OCI-LY7 (cell line): ENCODE data around the gene THAP2. TPM values are rescaled to one million over a fixed set of nuclear protein-coding genes. Genes with fewer than 3 reads are reported as not detected.

ENCODE experiments used
- BruUV-seq: library from RNA; stranded (reverse); fragments of 400-500 nt; replicated peaks from 2 replicates; lab custom pipeline; 2021; lab: Mats Ljungman, UMichigan
- CTCF ChIA-PET: fragments of 300-600 bp; sonication (Branson Sonifier 250); formaldehyde crosslinking; loops from one replicate; lab custom pipeline; 2022; ENCODE audit warnings: antibody characterized with exemption; ENCODE audit not compliant: unreplicated experiment; lab: Charles Lee
- POLR2A ChIA-PET: fragments of 300-600 bp; sonication (Branson Sonifier 250); formaldehyde crosslinking; loops from one replicate; lab custom pipeline; 2022; ENCODE audit warnings: antibody characterized with exemption; lab: Charles Lee
- DNase-seq: peaks from one replicate; pipeline ENCODE4 v3.0.0-alpha.2; 2015; ENCODE audit warnings: low spot score
- H2AFZ ChIP-seq: fragments of 200-600 bp; sonication (generic), shearing (Covaris generic); 2 replicates; pipeline ENCODE4 v1.6.1; 2014; ENCODE audit warnings: mild to moderate bottlenecking, antibody characterized with exemption, low read length, moderate library complexity
- H3K27ac ChIP-seq: fragments of 200-600 bp; sonication (generic); 2 replicates; pipeline ENCODE4 v1.5.1; 2014; ENCODE audit warnings: mixed run types, low read depth, mild to moderate bottlenecking, moderate library complexity, low read length, inconsistent platforms; ENCODE audit not compliant: poor library complexity, severe bottlenecking
- H3K36me3 ChIP-seq: fragments of 200-600 bp; sonication (generic); 2 replicates; pipeline ENCODE4 v1.6.1; 2014; ENCODE audit warnings: mild to moderate bottlenecking, antibody characterized with exemption, low read length, moderate library complexity, mixed read lengths; ENCODE audit not compliant: insufficient read depth
- H3K4me1 ChIP-seq: fragments of 200-600 bp; sonication (generic); 2 replicates; pipeline ENCODE4 v1.5.1; 2014; ENCODE audit warnings: mild to moderate bottlenecking, low read length; ENCODE audit not compliant: insufficient read depth, poor library complexity, severe bottlenecking
- H3K4me2 ChIP-seq: fragments of 200-600 bp; sonication (generic); 2 replicates; pipeline ENCODE4 v1.6.1; 2014; ENCODE audit warnings: mild to moderate bottlenecking, low read length
- H3K4me3 ChIP-seq: fragments of 200-600 bp; sonication (generic); 2 replicates; pipeline ENCODE4 v1.5.1; 2014; ENCODE audit warnings: mild to moderate bottlenecking, low read depth, low read length; ENCODE audit not compliant: poor library complexity, severe bottlenecking
- H3K79me2 ChIP-seq: fragments of 200-600 bp; sonication (generic); 2 replicates; pipeline ENCODE4 v1.6.1; 2016; ENCODE audit warnings: low read depth, mild to moderate bottlenecking, low read length, moderate library complexity, mixed read lengths; ENCODE audit not compliant: insufficient read depth
- H3K9me2 ChIP-seq: fragments of 200-600 bp; sonication (generic); 2 replicates; pipeline ENCODE4 v1.6.1; 2016; ENCODE audit warnings: mild to moderate bottlenecking, low read length, mixed read lengths; ENCODE audit not compliant: insufficient read depth
- H3K9me3 ChIP-seq: fragments of 200-600 bp; sonication (generic); 2 replicates; pipeline ENCODE4 v1.6.1; 2014; ENCODE audit warnings: mild to moderate bottlenecking, mixed run types, low read length, mixed read lengths
- H4K20me1 ChIP-seq: fragments of 200-600 bp; sonication (generic); 2 replicates; pipeline ENCODE4 v1.6.1; 2014; ENCODE audit warnings: mild to moderate bottlenecking, antibody characterized with exemption, low read length, moderate library complexity, mixed read lengths; ENCODE audit not compliant: insufficient read depth
- EZH2phosphoT487 ChIP-seq: fragments of 200-600 bp; sonication (generic); IDR thresholded peaks from 2 replicates; pipeline ENCODE4 v1.6.1; 2018; ENCODE audit warnings: low read depth, borderline replicate concordance, mild to moderate bottlenecking, mixed run types, antibody characterized with exemption, low read length, moderate library complexity, mixed read lengths
- intact Hi-C: fragments of 100-400 bp; cut with micrococcal nuclease; formaldehyde crosslinking; loops from one replicate; pipeline ENCODE4 v1.10.0; 2022; ENCODE audit not compliant: unreplicated experiment
- total RNA-seq, 2 experiments: library from RNA; depleted of rRNA in 1 of 2; stranded (reverse); fragments of >200 nt in 1 of 2; shearing (Covaris generic) in 1 of 2; gene quantifications; 2 replicates each; pipeline ENCODE4 v1.2.3, GENCODE V29; 2014 to 2022
- TF ChIP-seq, protein P1 (sequence below): fragments of 200-600 bp; sonication (generic); conservative IDR thresholded peaks from 2 replicates; pipeline ENCODE4 v1.5.1; 2014; ENCODE audit warnings: mild to moderate bottlenecking, antibody characterized with exemption, low read length, moderate library complexity, mixed read lengths

Gene THAP2
- total RNA-seq, 2 experiments from 2014 or later = 8.2 to 9.3 TPM

DNA sequence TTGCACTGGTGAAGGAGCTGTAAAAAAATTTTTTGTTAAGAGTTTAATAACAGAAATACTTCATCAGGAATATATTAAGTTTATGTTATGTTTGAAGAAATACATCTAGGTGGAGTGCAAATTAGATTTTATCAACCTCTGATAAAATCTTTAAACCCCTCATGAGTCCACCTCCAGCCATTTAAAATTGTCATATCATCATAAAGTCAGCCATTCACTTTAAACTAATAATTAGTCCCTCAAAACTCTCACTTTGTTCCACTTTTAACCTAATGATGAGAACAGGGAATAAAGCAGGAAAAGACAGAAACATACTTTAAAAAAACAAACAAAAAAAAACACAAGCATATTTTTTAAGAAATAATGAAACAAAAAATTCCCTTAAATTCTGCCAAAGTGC is 25.6 kb upstream of the THAP2 start:
- no peak overlapping the region for H2AFZ ChIP-seq
- no peak overlapping the region for H3K4me2 ChIP-seq
- intact Hi-C loops = loop anchor here (2.0 kb wide), 1 partner anchor 56 kb away; no protein-coding TSS in a partner anchor
- no peaks in the 10 kb centered on the region for H3K9me3 ChIP-seq
- peaks cover 95% of the 10 kb centered on the region for H3K36me3 ChIP-seq
- CTCF ChIA-PET = no interaction called here
- TF ChIP-seq EZH2phosphoT487 = no peak
- TF ChIP-seq, protein P1, sequence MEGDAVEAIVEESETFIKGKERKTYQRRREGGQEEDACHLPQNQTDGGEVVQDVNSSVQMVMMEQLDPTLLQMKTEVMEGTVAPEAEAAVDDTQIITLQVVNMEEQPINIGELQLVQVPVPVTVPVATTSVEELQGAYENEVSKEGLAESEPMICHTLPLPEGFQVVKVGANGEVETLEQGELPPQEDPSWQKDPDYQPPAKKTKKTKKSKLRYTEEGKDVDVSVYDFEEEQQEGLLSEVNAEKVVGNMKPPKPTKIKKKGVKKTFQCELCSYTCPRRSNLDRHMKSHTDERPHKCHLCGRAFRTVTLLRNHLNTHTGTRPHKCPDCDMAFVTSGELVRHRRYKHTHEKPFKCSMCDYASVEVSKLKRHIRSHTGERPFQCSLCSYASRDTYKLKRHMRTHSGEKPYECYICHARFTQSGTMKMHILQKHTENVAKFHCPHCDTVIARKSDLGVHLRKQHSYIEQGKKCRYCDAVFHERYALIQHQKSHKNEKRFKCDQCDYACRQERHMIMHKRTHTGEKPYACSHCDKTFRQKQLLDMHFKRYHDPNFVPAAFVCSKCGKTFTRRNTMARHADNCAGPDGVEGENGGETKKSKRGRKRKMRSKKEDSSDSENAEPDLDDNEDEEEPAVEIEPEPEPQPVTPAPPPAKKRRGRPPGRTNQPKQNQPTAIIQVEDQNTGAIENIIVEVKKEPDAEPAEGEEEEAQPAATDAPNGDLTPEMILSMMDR = no peak
- no TSS peak for BruUV-seq
- POLR2A ChIA-PET = interaction anchor here (0.6 to 1.0 kb wide), 5 partner anchors 10 to 111 kb away, joined by 3 to 6 read pairs (median 3); no protein-coding TSS in a partner anchor
- no peak overlapping the region for H3K4me3 ChIP-seq
- peaks cover 11% of the 10 kb centered on the region; the same call in 1 of the 2 replicates for H3K79me2 ChIP-seq
- no peaks in the 10 kb centered on the region for H3K4me1 ChIP-seq
- H3K9me2 ChIP-seq = no peaks in the 10 kb centered on the region
- H4K20me1 ChIP-seq = 0 out of 2 replicates have a peak, but pooled peaks cover 7% of the 10 kb centered on the region
- DNase-seq = no peak
- no peak overlapping the region for H3K27ac ChIP-seq

DNA sequence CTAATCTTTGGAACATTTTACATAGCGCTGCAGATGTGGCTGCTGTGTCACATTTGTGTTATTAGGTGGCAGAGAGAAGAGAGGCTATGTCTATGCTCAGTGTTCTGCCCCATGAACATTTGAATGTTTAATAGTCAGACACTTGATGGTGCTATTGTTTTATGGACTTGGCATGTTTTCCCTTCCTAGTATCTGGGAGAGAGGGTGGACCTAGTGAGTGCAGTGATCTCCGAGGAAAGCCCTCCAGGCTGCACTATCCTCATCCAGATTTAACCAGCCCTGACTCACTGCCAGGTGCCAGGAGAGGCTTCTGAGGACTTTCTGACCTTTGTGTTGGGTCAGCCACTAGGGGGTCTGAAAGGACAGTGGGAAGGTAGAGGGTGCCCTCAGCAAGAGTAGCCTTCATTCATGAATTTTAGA is 24.8 kb upstream of the THAP2 start:
- no peak for TF ChIP-seq EZH2phosphoT487
- TF ChIP-seq, protein P1 = peak; percentile 73
- Histone ChIP-seq H3K4me3 (no peak overlapping the region), H3K36me3 (peaks cover 95% of the 10 kb centered on the region), H3K4me1 (no peaks in the 10 kb centered on the region), H3K79me2 (peaks cover 11% of the 10 kb centered on the region; the same call in 1 of the 2 replicates), H3K9me3 (no peaks in the 10 kb centered on the region), H3K4me2 (no peak overlapping the region), H4K20me1 (0 out of 2 replicates have a peak, but pooled peaks cover 7% of the 10 kb centered on the region), H3K9me2 (no peaks in the 10 kb centered on the region), H2AFZ (no peak overlapping the region), H3K27ac (no peak overlapping the region)
- no TSS peak for BruUV-seq
- POLR2A ChIA-PET = interaction anchor here (0.7 kb wide), 1 partner anchor 38 kb away, joined by 3 read pairs; no protein-coding TSS in a partner anchor
- peak; percentile 31 for DNase-seq
- intact Hi-C loops = loop anchor here (1.0 to 2.0 kb wide), 2 partner anchors 55 to 108 kb away; no protein-coding TSS in a partner anchor
- CTCF ChIA-PET = no interaction called here

DNA sequence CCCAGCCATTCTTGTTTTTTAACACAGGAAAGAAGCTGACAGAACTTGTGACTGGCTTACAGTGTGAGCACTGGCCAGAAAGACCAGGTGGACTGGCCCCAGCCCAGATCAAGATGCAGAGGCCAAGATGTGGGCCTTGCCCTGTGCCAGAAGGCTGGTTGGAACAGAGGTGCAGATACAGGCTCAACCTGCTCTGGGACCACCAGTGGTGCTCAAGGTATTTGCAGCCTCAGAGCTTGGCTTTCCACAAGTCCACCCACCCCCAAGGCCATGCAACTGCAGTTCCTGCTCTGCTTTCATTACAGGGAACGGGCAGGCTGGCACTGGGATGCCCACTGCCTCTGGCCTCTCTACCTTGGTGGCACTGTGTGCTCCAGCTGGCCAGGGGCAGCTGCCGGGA is 23.8 kb upstream of the THAP2 start:
- H3K4me1 ChIP-seq = no peaks in the 10 kb centered on the region
- no peak overlapping the region for H3K27ac ChIP-seq
- H2AFZ ChIP-seq = no peak overlapping the region
- BruUV-seq = no TSS peak
- CTCF ChIA-PET = no interaction called here
- H3K79me2 ChIP-seq = peaks cover 11% of the 10 kb centered on the region; the same call in 1 of the 2 replicates
- H3K9me3 ChIP-seq = no peaks in the 10 kb centered on the region
- no peaks in the 10 kb centered on the region for H3K9me2 ChIP-seq
- 0 out of 2 replicates have a peak, but pooled peaks cover 7% of the 10 kb centered on the region for H4K20me1 ChIP-seq
- no peak overlapping the region for H3K4me2 ChIP-seq
- TF ChIP-seq, protein P1 = no peak
- TF ChIP-seq EZH2phosphoT487 = no peak
- POLR2A ChIA-PET = no interaction called here
- DNase-seq = no peak
- H3K36me3 ChIP-seq = peaks cover 95% of the 10 kb centered on the region
- intact Hi-C loops = no loop called here
- H3K4me3 ChIP-seq = no peak overlapping the region
